Epithelial cell of esophagus (primary cell): Measurements from ENCODE around the gene ARVCF.

Source experiments
- DNase-seq: peaks from one replicate; pipeline ENCODE4 v3.0.0; 2010; ENCODE audit warnings: low read depth
- H3K4me3 ChIP-seq: 2 replicates; pipeline ENCODE4 v1.5.1; 2011; ENCODE audit warnings: mild to moderate bottlenecking, low read length, control low read depth
- TF ChIP-seq, protein P1 (sequence below): IDR thresholded peaks from 2 replicates; pipeline ENCODE4 v1.5.1; 2011; ENCODE audit warnings: low read depth, mild to moderate bottlenecking, low read length, control low read depth, inconsistent platforms; ENCODE audit not compliant: insufficient read depth; ENCODE audit errors: missing control alignments

The ARVCF gene

DNA sequence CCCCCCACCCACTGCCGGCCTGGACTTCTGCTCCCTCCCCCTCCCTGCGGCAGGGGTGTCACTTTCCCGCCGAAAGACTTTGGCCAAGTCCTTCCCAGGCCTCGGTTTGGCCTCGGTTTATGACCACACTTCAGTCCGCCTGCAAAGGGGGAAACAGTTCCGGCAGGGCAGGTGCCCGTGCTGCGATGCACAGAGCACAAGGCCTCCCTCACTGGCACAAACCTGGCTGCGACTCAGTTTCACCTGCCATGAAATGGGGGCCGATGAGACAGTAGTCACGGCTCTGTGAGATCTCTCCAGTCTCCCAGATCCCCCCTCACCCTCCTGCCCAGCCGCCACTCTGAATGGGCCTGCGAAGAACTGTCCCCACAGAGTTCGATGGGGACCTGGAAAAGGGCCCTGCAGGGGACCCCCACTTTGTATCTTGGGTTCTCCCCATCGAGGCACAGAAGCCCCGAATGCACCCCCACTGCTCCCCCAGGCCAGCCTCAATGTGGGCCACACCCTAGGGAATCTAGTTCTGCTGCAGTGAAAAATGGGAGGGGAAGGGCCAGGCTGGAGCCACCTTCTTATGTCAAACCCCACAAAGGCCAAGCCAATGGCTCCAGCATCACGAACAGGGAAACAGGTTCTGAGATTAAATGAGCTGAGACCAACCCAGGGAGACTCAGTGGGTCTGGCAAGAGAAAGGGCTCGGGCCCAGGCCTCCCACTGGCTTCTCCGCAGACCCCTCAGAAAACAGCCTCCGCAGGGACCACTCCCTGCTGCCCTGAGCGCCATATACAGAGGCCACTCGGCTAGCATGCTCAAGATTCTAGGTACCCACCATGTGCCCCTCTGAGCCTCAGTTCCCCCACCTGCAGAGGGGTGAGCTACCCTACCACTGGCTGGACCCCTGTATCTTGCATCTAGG lies 29.0 kb downstream of the ARVCF start:
- no peak for DNase-seq
- no peak overlapping the region for H3K4me3 ChIP-seq
- TF ChIP-seq, protein P1, sequence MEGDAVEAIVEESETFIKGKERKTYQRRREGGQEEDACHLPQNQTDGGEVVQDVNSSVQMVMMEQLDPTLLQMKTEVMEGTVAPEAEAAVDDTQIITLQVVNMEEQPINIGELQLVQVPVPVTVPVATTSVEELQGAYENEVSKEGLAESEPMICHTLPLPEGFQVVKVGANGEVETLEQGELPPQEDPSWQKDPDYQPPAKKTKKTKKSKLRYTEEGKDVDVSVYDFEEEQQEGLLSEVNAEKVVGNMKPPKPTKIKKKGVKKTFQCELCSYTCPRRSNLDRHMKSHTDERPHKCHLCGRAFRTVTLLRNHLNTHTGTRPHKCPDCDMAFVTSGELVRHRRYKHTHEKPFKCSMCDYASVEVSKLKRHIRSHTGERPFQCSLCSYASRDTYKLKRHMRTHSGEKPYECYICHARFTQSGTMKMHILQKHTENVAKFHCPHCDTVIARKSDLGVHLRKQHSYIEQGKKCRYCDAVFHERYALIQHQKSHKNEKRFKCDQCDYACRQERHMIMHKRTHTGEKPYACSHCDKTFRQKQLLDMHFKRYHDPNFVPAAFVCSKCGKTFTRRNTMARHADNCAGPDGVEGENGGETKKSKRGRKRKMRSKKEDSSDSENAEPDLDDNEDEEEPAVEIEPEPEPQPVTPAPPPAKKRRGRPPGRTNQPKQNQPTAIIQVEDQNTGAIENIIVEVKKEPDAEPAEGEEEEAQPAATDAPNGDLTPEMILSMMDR = no peak

DNA sequence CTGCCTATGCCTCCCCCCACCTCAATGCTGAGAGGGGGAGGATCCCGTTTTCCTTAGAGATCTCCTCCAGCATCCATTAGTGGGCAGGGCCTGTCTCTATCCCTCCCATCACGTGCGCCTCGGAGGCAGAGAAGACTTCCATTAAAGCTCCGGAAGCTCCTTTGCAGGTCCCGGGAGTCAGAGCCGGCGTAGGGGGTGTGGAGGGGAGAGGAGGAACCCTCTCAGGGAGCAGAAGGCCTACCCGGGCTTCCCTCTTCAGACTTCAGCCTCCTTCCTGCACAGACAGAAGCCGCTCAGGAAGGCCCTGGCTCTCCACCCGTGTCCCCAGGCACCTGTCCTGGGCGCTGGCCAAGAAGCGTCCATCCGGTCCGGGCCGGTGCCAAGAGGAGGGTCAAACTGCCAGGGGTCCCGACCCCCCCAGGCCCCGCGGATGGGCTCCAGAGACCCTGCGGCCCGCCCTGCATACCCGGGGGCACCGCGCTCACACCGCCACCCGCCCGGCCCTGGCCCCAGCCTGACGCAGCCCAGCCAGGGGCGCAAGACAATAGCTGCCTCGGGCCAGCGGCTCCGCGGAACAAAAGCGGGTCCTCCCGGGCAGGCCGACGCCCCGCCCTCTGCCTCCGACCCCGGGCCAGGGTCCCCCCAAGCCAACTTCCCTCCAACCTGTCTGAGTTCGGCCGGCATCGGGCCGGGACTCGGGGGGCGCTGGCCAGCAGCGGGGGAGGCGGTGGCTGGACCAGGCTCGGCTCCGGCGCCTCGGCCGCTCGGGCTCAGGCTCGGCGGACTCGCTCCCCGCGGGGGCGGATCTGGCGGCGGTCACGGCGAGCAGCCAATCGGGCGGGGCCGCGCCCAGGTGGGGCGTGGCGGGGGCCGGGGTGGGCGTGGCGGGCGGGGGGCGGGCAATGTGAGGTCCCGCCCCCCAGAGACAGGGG lies 29.9 kb downstream of the ARVCF start:
- TF ChIP-seq, protein P1 = no peak
- peak; percentile 81 for DNase-seq
- peak overlapping the region; percentile 52 for H3K4me3 ChIP-seq

DNA sequence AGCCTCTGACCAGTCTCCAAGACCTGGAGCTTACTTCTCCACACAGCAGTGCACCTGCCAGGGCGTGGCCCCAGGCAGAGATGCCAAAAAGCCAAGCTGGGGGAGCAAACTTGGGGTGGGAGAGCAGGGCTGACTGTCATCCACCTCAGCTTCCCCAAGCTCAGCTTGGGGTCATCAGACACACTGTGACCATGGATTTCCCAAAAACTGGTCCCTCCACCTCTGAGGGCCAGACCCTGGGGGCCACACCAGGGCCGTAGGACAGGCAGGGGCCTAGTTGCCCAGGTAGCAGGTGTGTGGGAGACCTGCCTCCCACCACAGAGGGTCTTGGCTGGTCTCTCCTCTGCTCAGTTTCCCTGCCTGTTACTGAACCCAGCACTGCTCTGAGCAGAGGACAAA lies 30.6 kb downstream of the ARVCF start:
- H3K4me3 ChIP-seq = peak overlapping the region; percentile 52
- DNase-seq = no peak
- TF ChIP-seq, protein P1 = no peak

DNA sequence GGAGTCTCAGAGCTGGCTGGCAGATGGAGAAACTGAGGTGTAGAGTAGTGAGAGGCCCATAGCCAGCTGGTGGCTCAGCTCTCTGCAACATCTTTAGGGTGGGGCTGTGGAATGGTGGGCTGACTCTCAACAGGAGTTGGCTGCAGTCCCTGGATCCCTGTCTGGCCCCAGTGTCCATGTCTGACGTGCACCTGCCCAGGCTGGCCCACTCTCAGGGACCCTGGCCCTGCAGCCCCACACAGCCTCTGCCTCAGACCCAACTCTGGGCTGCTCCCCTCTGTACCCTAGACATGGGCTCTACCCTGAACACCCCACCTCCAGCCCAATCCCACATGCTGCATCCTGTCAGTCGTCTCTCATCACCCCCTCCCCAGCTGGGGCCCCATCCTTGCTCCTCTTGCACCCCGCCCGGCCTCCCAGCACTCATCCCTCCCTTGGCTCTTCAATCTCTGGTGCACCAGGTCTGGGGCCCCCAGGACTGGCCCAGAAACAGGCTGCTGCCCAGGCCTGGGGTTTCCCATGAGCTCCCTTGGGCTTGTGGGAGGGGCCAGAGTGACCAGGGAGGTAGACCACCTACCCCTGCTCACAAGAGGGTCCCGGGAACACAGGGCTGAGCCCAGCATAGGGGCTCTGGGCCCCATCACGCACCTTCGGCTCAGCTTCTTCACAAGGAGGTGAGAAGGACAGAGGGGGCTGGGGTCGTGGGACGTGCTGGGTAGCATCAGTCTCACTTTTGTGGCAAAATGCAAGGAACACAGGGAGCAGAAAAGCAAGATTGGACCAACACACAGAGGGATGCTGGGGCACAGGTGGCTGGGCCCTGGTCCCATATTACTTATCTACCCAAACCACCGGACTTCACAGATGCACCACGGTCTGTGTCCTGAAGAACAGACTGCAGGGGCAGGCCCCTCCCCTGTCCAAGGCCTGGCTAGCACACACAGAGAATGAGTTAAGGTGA lies 31.5 kb downstream of the ARVCF start:
- no peak overlapping the region for H3K4me3 ChIP-seq
- DNase-seq = no peak
- TF ChIP-seq, protein P1 = no peak

DNA sequence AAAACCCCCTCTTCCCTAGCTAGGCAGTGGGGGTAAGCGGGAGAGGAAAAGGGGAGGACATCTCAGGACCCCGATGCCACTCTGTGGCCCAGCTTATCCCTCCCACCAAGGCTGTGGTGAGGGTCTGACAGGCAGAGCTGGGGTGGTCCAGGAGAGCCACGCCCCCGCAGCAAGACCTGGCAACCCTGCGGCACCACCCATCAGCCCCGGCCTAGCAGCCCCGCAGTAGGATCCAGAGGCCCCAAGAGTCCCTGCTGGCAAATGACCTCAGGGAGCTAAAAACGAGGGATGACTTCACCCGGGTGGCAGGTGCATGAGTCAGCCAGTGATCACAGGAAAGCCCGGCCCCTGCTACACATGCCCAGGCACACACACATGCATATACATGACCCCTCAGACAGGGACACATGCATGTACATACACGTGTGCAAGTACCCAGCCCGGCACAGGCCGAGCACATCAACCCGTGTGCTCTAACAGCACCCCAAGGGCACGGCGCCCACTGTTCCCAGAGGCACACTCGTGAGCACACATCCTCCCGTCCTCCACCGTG lies 32.3 kb downstream of the ARVCF start:
- H3K4me3 ChIP-seq = no peak overlapping the region
- TF ChIP-seq, protein P1 = no peak
- DNase-seq = peak; percentile 96

DNA sequence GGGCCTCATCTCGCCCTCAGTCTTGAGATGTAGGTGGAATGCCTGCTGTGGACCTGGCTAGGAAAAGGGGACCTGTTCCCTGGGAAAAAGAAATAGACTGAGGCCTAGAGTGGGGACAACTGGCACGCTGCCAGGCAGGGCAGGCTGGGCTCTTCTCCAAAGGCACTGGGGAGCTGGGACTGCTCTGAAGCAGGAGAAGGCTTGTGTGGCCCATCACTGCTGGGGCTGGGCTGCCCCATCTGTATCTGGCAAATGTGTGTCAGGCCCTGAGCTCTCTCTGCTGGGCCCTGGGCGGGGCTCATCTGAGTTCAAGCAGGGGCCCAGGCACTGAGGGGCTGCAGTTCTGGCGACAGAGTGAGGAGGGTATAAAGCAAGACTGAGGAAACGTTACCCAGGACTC lies 32.9 kb downstream of the ARVCF start:
- no peak overlapping the region for H3K4me3 ChIP-seq
- TF ChIP-seq, protein P1 = no peak
- no peak for DNase-seq
